Liver (tissue), 3 donors: ENCODE data around the gene SCAF11.

Experiments
- ATF3 ChIP-seq: IDR thresholded peaks from 2 replicates; pipeline ENCODE4 v1.6.1; 2016; ENCODE audit warnings: antibody characterized with exemption
- EGR1 ChIP-seq, 2 donors: IDR thresholded peaks; 2 replicates each; pipeline ENCODE4 v1.6.1; 2016 to 2018; ENCODE audit warnings: antibody characterized with exemption in 2 of 2, low read depth in 2 of 2
- FOXA1 ChIP-seq: IDR thresholded peaks from 2 replicates; pipeline ENCODE4 v1.6.1; 2016; ENCODE audit warnings: antibody characterized with exemption
- GABPA ChIP-seq, 2 donors: IDR thresholded peaks in 1 of 2; conservative IDR thresholded peaks in 1 of 2; 2 replicates each; pipeline ENCODE4 v1.6.1; 2016; ENCODE audit warnings: antibody characterized with exemption in 2 of 2, mild to moderate bottlenecking in 1 of 2, moderate library complexity in 1 of 2
- RAD21 ChIP-seq, 2 donors: IDR thresholded peaks; 2 replicates each; pipeline ENCODE4 v1.6.1; 2016; ENCODE audit warnings: antibody characterized with exemption in 2 of 2, mild to moderate bottlenecking in 2 of 2
- REST ChIP-seq: IDR thresholded peaks from 2 replicates; pipeline ENCODE4 v1.6.1; 2016; ENCODE audit warnings: antibody characterized with exemption, mild to moderate bottlenecking
- YY1 ChIP-seq: IDR thresholded peaks from 2 replicates; pipeline ENCODE4 v1.6.1; 2016; ENCODE audit warnings: antibody characterized with exemption, mild to moderate bottlenecking
- TF ChIP-seq, protein P1 (sequence below): fragments of 150-350 bp; IDR thresholded peaks from 2 replicates; pipeline ENCODE4 v1.5.1; 2017; ENCODE audit warnings: improper control_type of control experiment, low read depth, low read length; ENCODE audit not compliant: missing input control
- TF ChIP-seq, protein P2 (sequence below): IDR thresholded peaks from 2 replicates; pipeline ENCODE4 v1.6.1; 2016; ENCODE audit warnings: antibody characterized with exemption
- donor health status: healthy.
- donor health status: healthy.

GRCh38 chr12:45914090-45914489 is 76.3 kb downstream of the SCAF11 start:
- TF ChIP-seq, protein P1, sequence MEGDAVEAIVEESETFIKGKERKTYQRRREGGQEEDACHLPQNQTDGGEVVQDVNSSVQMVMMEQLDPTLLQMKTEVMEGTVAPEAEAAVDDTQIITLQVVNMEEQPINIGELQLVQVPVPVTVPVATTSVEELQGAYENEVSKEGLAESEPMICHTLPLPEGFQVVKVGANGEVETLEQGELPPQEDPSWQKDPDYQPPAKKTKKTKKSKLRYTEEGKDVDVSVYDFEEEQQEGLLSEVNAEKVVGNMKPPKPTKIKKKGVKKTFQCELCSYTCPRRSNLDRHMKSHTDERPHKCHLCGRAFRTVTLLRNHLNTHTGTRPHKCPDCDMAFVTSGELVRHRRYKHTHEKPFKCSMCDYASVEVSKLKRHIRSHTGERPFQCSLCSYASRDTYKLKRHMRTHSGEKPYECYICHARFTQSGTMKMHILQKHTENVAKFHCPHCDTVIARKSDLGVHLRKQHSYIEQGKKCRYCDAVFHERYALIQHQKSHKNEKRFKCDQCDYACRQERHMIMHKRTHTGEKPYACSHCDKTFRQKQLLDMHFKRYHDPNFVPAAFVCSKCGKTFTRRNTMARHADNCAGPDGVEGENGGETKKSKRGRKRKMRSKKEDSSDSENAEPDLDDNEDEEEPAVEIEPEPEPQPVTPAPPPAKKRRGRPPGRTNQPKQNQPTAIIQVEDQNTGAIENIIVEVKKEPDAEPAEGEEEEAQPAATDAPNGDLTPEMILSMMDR, result no peak
- TF ChIP-seq, protein P2, sequence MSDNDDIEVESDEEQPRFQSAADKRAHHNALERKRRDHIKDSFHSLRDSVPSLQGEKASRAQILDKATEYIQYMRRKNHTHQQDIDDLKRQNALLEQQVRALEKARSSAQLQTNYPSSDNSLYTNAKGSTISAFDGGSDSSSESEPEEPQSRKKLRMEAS, result no peak
- TF ChIP-seq ATF3, result no peak
- TF ChIP-seq GABPA (IDR thresholded peaks at IDR 0.05 in 1 of 2, conservative IDR thresholded peaks at IDR 0.05 in 1 of 2), result no peak
- TF ChIP-seq FOXA1, result no peak
- no peak for TF ChIP-seq REST
- no peak for TF ChIP-seq RAD21 (IDR thresholded peaks at IDR 0.05)
- TF ChIP-seq YY1, result no peak
- no peak for TF ChIP-seq EGR1 (IDR thresholded peaks at IDR 0.05; ENCODE audit: low read depth in 2 of 2)
